ENCODE measurements around the gene MCCD1.

- no peak for TF ChIP-seq CTCF (IDR thresholded peaks at IDR 0.05; ENCODE audit: low read depth, low read length)
- TF ChIP-seq POLR2A (IDR thresholded peaks at IDR 0.05; ENCODE audit: extremely low read depth, insufficient read length), result no peak
- no peak for TF ChIP-seq MAX (IDR thresholded peaks at IDR 0.05; ENCODE audit: low read depth, low read length)
- TF ChIP-seq MYC (IDR thresholded peaks at IDR 0.05; ENCODE audit: low read depth, low read length), result no peak
Measured at GRCh38 chr6:31521835-31522234, 6.9 kb upstream of the MCCD1 start.

Data from NB4 (cell line).